Activated naive CD4-positive, alpha-beta T cell treated with anti-CD3 and anti-CD28 coated beads, Interleukin-2, amount 50 U/mL, for 72 hours (primary cell): ENCODE measurements around the gene IRX4. TPM values are rescaled to one million over a fixed set of nuclear protein-coding genes. Genes with fewer than 3 reads are reported as not detected.

Source experiments
- ATAC-seq, 2 donors: fragments of 150-1000 bp; cut with Tn5 transposase; 2 replicates each; pipeline ENCODE4 v1.10.0; 2021; ENCODE audit warnings: mild to moderate bottlenecking in 2 of 2, moderate library complexity in 2 of 2
- DNase-seq, 2 donors: peaks; one replicate each; pipeline ENCODE4 v3.0.0; 2021 to 2022; ENCODE audit warnings: low spot score in 2 of 2
- H3K27ac Mint-ChIP-seq, 2 donors: one replicate each; pipeline ENCODE4 v1.8.0; 2022; ENCODE audit warnings: mild to moderate bottlenecking in 2 of 2, mixed read lengths in 2 of 2
- H3K36me3 Mint-ChIP-seq, 2 donors: one replicate each; pipeline ENCODE4 v1.8.0; 2022; ENCODE audit warnings: mixed read lengths in 2 of 2
- H3K9me3 Mint-ChIP-seq, 2 donors: one replicate each; pipeline ENCODE4 v1.8.0; 2022; ENCODE audit warnings: mixed read lengths in 2 of 2
- total RNA-seq, 2 donors: library from RNA; stranded (reverse); gene quantifications; one replicate each; pipeline ENCODE4 v1.2.3, GENCODE V29; 2022

IRX4 gene
- total RNA-seq, 2 donors from 2014 or later: not detected

DNA sequence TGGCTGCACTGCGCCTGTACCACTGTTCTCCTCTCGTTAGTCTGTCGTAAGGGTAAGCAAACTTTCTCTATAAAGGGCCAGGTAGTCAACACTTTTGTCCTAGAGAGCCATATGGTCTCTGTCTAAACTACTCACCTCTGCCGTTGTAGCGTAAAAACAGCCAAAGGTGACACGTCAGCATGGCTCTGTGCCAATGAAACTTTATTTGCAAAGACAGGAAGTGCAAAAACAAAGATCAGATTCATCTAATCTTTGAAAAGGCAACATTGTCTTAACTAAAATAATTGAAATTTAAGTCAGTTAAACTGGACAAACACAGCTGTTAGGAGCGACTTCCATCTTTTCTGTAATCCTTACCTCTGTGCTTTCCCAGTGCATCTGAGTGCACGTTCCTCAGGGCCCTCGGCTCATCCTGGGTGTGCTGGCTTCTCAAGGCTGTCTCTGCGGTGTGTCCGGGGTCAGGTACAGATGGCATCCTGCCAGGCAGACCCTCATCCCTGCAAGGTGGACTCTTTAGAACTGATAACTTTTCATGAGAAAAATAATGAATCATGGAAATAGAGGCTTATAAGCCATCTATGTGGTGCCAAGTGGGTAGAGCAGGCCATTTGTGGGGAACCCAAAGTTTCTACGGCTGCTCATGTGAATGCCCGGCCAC, 35.2 kb upstream of the IRX4 start:
- ATAC-seq: no peak
- no peak for DNase-seq
- Mint-ChIP-seq H3K36me3 (no peaks in the 10 kb centered on the region), H3K9me3 (no peaks in the 10 kb centered on the region), H3K27ac (no peak overlapping the region)

- DNase-seq: no peak
- Mint-ChIP-seq H3K27ac (no peak overlapping the region), H3K9me3 (no peaks in the 10 kb centered on the region), H3K36me3 (no peaks in the 10 kb centered on the region)
- no peak for ATAC-seq
Measured at GRCh38 chr5:1916041-1917001, 33.6 kb upstream of the IRX4 start.

DNA sequence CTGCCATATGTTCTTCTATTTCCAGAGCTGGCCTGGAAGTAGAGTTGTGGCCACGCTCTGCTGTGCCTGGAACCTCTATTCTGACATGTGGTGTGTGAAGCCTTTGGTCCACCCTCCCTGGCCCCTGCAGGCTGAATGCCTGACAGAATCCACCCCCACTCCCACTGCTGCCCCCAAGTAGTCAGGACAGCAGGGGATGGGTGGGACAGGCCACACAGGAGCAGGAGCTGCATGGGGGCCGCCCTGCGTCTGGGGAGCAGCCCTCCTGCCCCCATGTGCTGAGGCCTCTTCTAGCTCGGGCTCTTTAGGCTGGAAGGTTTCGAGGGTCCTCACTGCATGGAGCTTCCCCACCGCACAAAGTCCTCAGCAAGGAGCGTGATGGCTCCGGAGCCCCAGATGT, 32.6 kb upstream of the IRX4 start:
- no peak for DNase-seq
- H3K9me3 Mint-ChIP-seq: no peaks in the 10 kb centered on the region
- H3K36me3 Mint-ChIP-seq: no peaks in the 10 kb centered on the region
- no peak for ATAC-seq
- no peak overlapping the region for H3K27ac Mint-ChIP-seq

GRCh38 chr5:1914471-1914870, 31.7 kb upstream of the IRX4 start:
- DNase-seq (no peak), ATAC-seq (no peak)
- Mint-ChIP-seq H3K36me3 (no peaks in the 10 kb centered on the region), H3K9me3 (no peaks in the 10 kb centered on the region), H3K27ac (no peak overlapping the region)

DNA sequence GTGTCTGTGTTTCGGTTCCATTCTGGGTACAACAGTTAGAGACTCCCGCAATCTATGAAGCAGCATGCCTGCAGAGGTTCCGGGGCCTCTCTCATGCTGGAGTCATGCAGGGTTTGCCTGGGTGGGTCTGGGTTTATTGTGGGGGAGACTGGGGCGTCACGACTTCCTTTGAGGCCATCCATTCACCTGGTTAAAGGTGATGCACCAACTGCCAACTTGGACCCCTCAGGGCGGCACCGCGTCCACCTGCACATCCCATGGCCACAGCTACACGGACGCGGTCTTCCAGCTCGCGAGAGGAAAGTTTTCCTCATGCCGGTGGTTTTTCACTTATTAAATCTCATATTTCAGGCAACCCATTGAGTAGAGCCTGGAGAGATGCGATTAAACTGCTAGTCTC, 30.9 kb upstream of the IRX4 start:
- Mint-ChIP-seq H3K27ac (no peak overlapping the region), H3K9me3 (no peaks in the 10 kb centered on the region), H3K36me3 (no peaks in the 10 kb centered on the region)
- ATAC-seq: no peak
- DNase-seq: no peak

- no peaks in the 10 kb centered on the region for H3K9me3 Mint-ChIP-seq
- no peaks in the 10 kb centered on the region for H3K36me3 Mint-ChIP-seq
- no peak overlapping the region for H3K27ac Mint-ChIP-seq
- ATAC-seq: no peak
- no peak for DNase-seq
Measured at GRCh38 chr5:1912951-1913565, 30.3 kb upstream of the IRX4 start.

DNA sequence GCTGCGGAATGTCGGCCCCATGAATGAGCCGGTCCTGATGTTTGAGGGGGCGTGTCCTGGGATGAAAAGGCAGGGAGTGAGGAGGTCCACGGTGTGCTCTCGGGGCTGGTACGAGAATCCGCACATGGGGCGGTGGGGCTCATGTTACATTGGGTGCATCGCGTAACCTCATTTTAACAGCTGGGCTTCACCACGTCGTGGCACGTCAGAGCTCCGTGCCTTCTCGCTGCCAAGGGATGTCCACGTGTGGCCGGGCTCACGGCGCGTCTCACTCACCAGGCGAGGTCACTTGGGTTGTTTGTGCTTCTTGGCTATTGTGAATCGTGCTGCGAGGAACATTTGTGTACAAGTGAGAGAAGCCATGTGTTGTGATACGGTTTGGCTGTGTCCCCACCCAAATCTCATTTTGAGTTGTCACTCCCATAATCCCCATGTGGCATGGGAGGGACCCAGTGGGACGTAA, 29.1 kb upstream of the IRX4 start:
- ATAC-seq (no peak), DNase-seq (no peak)
- H3K27ac Mint-ChIP-seq: no peak overlapping the region
- H3K36me3 Mint-ChIP-seq: no peaks in the 10 kb centered on the region
- H3K9me3 Mint-ChIP-seq: no peaks in the 10 kb centered on the region

- H3K9me3 Mint-ChIP-seq: no peaks in the 10 kb centered on the region
- ATAC-seq: no peak
- no peaks in the 10 kb centered on the region for H3K36me3 Mint-ChIP-seq
- no peak overlapping the region for H3K27ac Mint-ChIP-seq
- DNase-seq: no peak
Measured at GRCh38 chr5:1910861-1911772, 28.4 kb upstream of the IRX4 start.

GRCh38 chr5:1910081-1910760, 27.5 kb upstream of the IRX4 start:
- Mint-ChIP-seq H3K36me3 (no peaks in the 10 kb centered on the region), H3K9me3 (peaks cover 0 to 4% of the 10 kb centered on the region in 2 donors), H3K27ac (no peak overlapping the region)
- ATAC-seq (no peak), DNase-seq (no peak)

DNA sequence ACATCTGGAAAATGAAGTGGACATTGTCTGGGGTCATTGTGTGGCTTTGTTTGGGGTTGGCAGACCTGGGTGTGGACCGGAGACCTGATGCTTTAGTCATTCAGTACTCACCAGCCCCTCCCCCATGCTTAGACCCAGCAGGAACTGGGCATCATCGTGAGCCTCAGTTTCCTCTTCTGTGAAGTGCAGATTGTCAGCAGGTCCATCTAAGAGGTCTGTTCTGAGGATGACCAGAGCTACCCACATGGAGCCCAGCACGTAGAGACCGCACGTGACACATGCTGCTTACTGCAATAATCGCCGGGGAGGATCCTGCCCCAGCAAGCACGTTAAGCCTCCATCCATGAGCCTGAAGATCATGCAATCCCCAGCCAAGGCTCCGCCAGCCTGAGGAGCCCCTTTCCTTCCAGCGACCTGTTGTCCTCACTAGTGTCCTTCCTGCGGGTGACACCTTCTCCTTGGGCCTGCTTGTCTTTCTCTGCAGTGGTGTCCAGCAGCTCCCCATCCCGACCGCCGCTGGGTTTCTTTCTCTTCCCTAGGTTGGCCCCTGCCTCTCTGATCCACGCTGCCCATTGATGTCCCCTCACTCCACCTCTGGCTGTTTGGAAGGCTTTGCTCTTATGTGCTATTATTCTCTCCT, 26.7 kb upstream of the IRX4 start:
- DNase-seq: no peak
- ATAC-seq: no peak
- Mint-ChIP-seq H3K27ac (no peak overlapping the region), H3K36me3 (no peaks in the 10 kb centered on the region), H3K9me3 (peaks cover 0 to 4% of the 10 kb centered on the region in 2 donors)

- Mint-ChIP-seq H3K27ac (no peak overlapping the region), H3K9me3 (peaks cover under 1 to 6% of the 10 kb centered on the region in 2 donors), H3K36me3 (no peaks in the 10 kb centered on the region)
- no peak for ATAC-seq
- peak in 1 of 2 donors; percentile 31 for DNase-seq
Measured at GRCh38 chr5:1908931-1909330, 26.2 kb upstream of the IRX4 start.

DNA sequence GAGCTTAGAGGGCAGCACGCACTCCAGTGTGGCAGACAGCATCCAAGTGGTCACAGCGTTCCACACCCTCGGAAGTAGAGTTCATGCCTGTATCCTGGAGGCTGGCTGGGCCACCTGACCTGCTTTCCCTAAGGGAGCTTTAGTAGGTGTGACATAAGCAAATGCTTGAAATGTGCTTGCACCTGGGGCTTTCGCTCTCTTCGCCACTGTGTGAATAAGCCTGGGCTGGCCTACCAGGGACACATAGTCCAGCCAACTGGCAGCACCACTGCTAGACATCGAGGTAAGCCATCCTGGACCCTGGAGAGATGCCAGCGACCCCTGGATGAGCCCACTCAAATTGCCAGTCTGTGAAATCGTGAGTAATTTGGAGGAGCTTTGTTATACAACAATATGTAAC, 24.9 kb upstream of the IRX4 start:
- no peak for DNase-seq
- peaks cover 5 to 10% of the 10 kb centered on the region in 2 donors for H3K9me3 Mint-ChIP-seq
- H3K36me3 Mint-ChIP-seq: no peaks in the 10 kb centered on the region
- no peak overlapping the region for H3K27ac Mint-ChIP-seq
- ATAC-seq: no peak

DNA sequence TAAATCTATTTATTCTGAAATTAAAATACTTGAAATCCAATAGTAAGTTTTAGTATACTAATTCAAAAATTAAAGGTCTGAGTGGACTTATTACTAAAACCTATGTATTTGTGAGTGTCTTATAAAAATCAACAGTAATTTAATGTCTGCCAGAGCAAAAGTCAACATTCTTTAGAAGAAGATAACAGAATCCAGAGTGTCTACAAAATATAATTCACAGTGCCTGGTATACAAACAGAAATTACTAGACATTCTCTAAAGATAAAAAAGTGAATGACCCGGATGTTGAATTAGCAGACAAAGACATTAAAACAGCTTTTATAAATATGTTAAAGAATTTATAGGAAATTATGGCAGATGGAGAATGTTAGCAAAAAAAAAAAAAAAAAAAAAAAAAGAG, 22.4 kb upstream of the IRX4 start:
- DNase-seq (no peak), ATAC-seq (no peak)
- Mint-ChIP-seq H3K9me3 (peaks cover 5 to 10% of the 10 kb centered on the region in 2 donors), H3K27ac (no peak overlapping the region), H3K36me3 (no peaks in the 10 kb centered on the region)

DNA sequence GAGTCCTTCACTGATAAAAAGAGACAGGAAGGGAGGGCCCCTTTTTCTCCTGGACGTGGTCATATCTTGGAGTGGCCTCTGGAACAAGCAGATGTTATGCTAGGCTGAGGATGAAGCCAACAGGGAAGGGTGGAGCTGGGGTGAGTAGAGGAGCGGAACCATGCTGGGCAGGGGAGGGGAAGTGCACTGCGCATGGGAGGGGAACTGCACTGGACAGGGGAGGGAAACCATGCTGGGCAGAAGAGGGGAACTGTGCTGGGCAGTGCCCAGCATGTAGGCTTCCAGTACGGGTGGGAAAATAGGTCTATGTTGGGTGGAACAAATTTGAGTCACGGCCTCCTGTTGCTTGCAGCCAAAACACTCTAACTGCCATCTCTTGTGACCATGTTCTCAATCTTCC, 19.3 kb upstream of the IRX4 start:
- ATAC-seq: no peak
- Mint-ChIP-seq H3K27ac (no peak overlapping the region), H3K9me3 (peaks cover 5 to 10% of the 10 kb centered on the region in 2 donors), H3K36me3 (no peaks in the 10 kb centered on the region)
- DNase-seq: no peak

- ATAC-seq: no peak
- no peak overlapping the region for H3K27ac Mint-ChIP-seq
- no peaks in the 10 kb centered on the region for H3K36me3 Mint-ChIP-seq
Measured at GRCh38 chr5:1901061-1901460, 18.3 kb upstream of the IRX4 start.

More at GRCh38 chr5:1901061-1901460, 18.3 kb upstream of the IRX4 start:
- H3K9me3 Mint-ChIP-seq: peaks cover 5 to 10% of the 10 kb centered on the region in 2 donors
- DNase-seq: no peak
